KMS-11 (cell line): Measurements from ENCODE around the gene ANKRD40.

ENCODE experiments used
- H2AFZ ChIP-seq: fragments of 200-600 bp; sonication (generic); 2 replicates; pipeline ENCODE4 v1.6.1; 2016; ENCODE audit warnings: antibody characterized with exemption, mixed run types, low read depth
- H3K27ac ChIP-seq: fragments of 200-600 bp; sonication (generic); 2 replicates; pipeline ENCODE4 v1.6.1; 2016; ENCODE audit warnings: mild to moderate bottlenecking, mixed run types
- H3K27me3 ChIP-seq: fragments of 200-600 bp; sonication (generic); 2 replicates; pipeline ENCODE4 v1.6.1; 2017; ENCODE audit warnings: mild to moderate bottlenecking, low read depth, mixed run types, moderate library complexity; ENCODE audit not compliant: insufficient read depth
- H3K36me3 ChIP-seq: fragments of 200-600 bp; sonication (generic); 2 replicates; pipeline ENCODE4 v1.6.1; 2017; ENCODE audit warnings: mild to moderate bottlenecking, mixed run types; ENCODE audit not compliant: insufficient read depth
- H3K4me1 ChIP-seq: fragments of 200-600 bp; sonication (generic); 2 replicates; pipeline ENCODE4 v1.6.1; 2016; ENCODE audit warnings: mild to moderate bottlenecking, low read depth, mixed run types; ENCODE audit not compliant: poor library complexity, severe bottlenecking
- H3K4me2 ChIP-seq: fragments of 200-600 bp; sonication (generic); 2 replicates; pipeline ENCODE4 v1.7.0; 2016; ENCODE audit warnings: mild to moderate bottlenecking, mixed run types
- H3K4me3 ChIP-seq: fragments of 200-600 bp; sonication (generic); IDR thresholded peaks from 2 replicates; pipeline ENCODE4 v1.6.1; 2017; ENCODE audit warnings: low read depth, low read length, mixed read lengths; ENCODE audit not compliant: insufficient read depth
- H3K79me2 ChIP-seq: fragments of 200-600 bp; sonication (generic); 2 replicates; pipeline ENCODE4 v1.6.1; 2016; ENCODE audit warnings: low read depth, mixed run types; ENCODE audit not compliant: insufficient read depth
- H3K9ac ChIP-seq: fragments of 200-600 bp; sonication (generic); 2 replicates; pipeline ENCODE4 v1.6.1; 2016; ENCODE audit warnings: mild to moderate bottlenecking, mixed run types
- H4K20me1 ChIP-seq: fragments of 200-600 bp; sonication (generic); 2 replicates; pipeline ENCODE4 v1.6.1; 2016; ENCODE audit warnings: mild to moderate bottlenecking, mixed run types; ENCODE audit not compliant: insufficient read depth
- CTCF ChIP-seq: fragments of 200-600 bp; sonication (generic); conservative IDR thresholded peaks from 2 replicates; pipeline ENCODE4 v1.6.1; 2017; ENCODE audit warnings: low read depth, mild to moderate bottlenecking, antibody characterized with exemption, low read length, moderate library complexity, mixed read lengths

The ANKRD40 gene

GRCh38 chr17:50691550-50692447 lies 15.9 kb downstream of the ANKRD40 start:
- H3K9ac ChIP-seq: no peak overlapping the region
- H3K4me2 ChIP-seq: no peak overlapping the region
- H2AFZ ChIP-seq: no peak overlapping the region
- TF ChIP-seq CTCF: no peak
- H3K4me3 ChIP-seq: no peak overlapping the region
- no peaks in the 10 kb centered on the region; the same call in 1 of the 2 replicates for H3K79me2 ChIP-seq
- H3K36me3 ChIP-seq: no peaks in the 10 kb centered on the region; the same call in 1 of the 2 replicates
- H3K27me3 ChIP-seq: no peaks in the 10 kb centered on the region
- no peaks in the 10 kb centered on the region for H4K20me1 ChIP-seq
- H3K27ac ChIP-seq: no peak overlapping the region
- H3K4me1 ChIP-seq: peaks cover 28% of the 10 kb centered on the region

- Histone ChIP-seq H3K27me3 (no peaks in the 10 kb centered on the region), H3K4me1 (peaks cover 20% of the 10 kb centered on the region), H3K79me2 (no peaks in the 10 kb centered on the region), H3K4me2 (no peak overlapping the region), H3K4me3 (no peak overlapping the region), H2AFZ (no peak overlapping the region), H4K20me1 (no peaks in the 10 kb centered on the region), H3K9ac (no peak overlapping the region), H3K27ac (no peak overlapping the region), H3K36me3 (no peaks in the 10 kb centered on the region; the same call in 1 of the 2 replicates)
- no peak for TF ChIP-seq CTCF
Measured at GRCh38 chr17:50690887-50691549, 16.7 kb downstream of the ANKRD40 start.

- Histone ChIP-seq H3K27me3 (no peaks in the 10 kb centered on the region), H3K4me1 (peaks cover 12% of the 10 kb centered on the region), H3K4me2 (no peak overlapping the region), H3K4me3 (no peak overlapping the region), H2AFZ (no peak overlapping the region), H3K27ac (no peak overlapping the region), H3K36me3 (no peaks in the 10 kb centered on the region; the same call in 1 of the 2 replicates), H3K9ac (no peak overlapping the region), H4K20me1 (no peaks in the 10 kb centered on the region), H3K79me2 (no peaks in the 10 kb centered on the region)
- TF ChIP-seq CTCF: no peak
Measured at GRCh38 chr17:50689956-50690886, 17.5 kb downstream of the ANKRD40 start.

GRCh38 chr17:50689251-50689650 lies 18.5 kb downstream of the ANKRD40 start:
- H4K20me1 ChIP-seq: no peaks in the 10 kb centered on the region
- no peak for TF ChIP-seq CTCF
- no peak overlapping the region for H3K4me3 ChIP-seq
- no peak overlapping the region for H3K27ac ChIP-seq
- no peak overlapping the region for H3K4me2 ChIP-seq
- H3K9ac ChIP-seq: no peak overlapping the region
- no peaks in the 10 kb centered on the region for H3K36me3 ChIP-seq
- no peak overlapping the region for H2AFZ ChIP-seq
- H3K79me2 ChIP-seq: no peaks in the 10 kb centered on the region
- peaks cover 2% of the 10 kb centered on the region for H3K4me1 ChIP-seq
- H3K27me3 ChIP-seq: no peaks in the 10 kb centered on the region
